Peyer's patch (tissue), 4 donors: ENCODE data around the gene SAMD1. TPM values are rescaled to one million over a fixed set of nuclear protein-coding genes. Genes with fewer than 3 reads are reported as not detected.

Source experiments
- DNase-seq, 3 donors: peaks; one replicate each; pipeline ENCODE4 v3.0.0-alpha.2; 2017 to 2019
- H3K27ac ChIP-seq, 4 donors: fragments of 200-600 bp; sonication (generic); one replicate each; pipeline ENCODE4 v1.5.1; 2016 to 2019
- H3K27me3 ChIP-seq, 2 donors: fragments of 200-600 bp; sonication (generic); one replicate each; pipeline ENCODE4 v1.5.1; 2019
- H3K36me3 ChIP-seq, 3 donors: fragments of 200-600 bp; sonication (generic); one replicate each; pipeline ENCODE4 v1.5.1; 2016 to 2019
- H3K4me1 ChIP-seq, 4 donors: fragments of 200-600 bp; sonication (generic); one replicate each; pipeline ENCODE4 v1.5.1; 2016 to 2019
- H3K4me3 ChIP-seq, 4 donors: fragments of 200-600 bp; sonication (generic); 1 replicate in 3 of 4; 2 replicates in 1 of 4; pipeline ENCODE4 v1.5.1; 2016 to 2019; ENCODE audit warnings: mild to moderate bottlenecking in 1 of 4
- H3K9me3 ChIP-seq, 4 donors: fragments of 200-600 bp; sonication (generic); one replicate each; pipeline ENCODE4 v1.5.1; 2016 to 2019; ENCODE audit warnings: mild to moderate bottlenecking in 1 of 4
- CTCF ChIP-seq, 6 experiments: fragments of 450-650 bp in 4 of 6; fragments of 200-600 bp in 2 of 6; sonication (generic) in 1 of 6; IDR thresholded peaks; one replicate each; pipeline ENCODE4 v1.5.1; 2017 to 2019; ENCODE audit warnings: antibody characterized with exemption in 6 of 6, mild to moderate bottlenecking in 3 of 6, moderate library complexity in 1 of 6
- POLR2A ChIP-seq, 2 donors: fragments of 450-650 bp; IDR thresholded peaks; one replicate each; pipeline ENCODE4 v1.5.1; 2017; ENCODE audit warnings: antibody characterized with exemption in 2 of 2, mild to moderate bottlenecking in 2 of 2, moderate library complexity in 2 of 2
- total RNA-seq, 4 donors: library from RNA; depleted of rRNA; stranded (reverse); fragments of >200 nt; gene quantifications; one replicate each; pipeline ENCODE4 v1.1.0, GENCODE V29; 2016

SAMD1 gene
- total RNA-seq, 4 donors from 2014 or later = 28.9 to 64.4 (median 33.9) TPM

- no peak overlapping the region for H3K4me3 ChIP-seq
- no peaks in the 10 kb centered on the region for H3K9me3 ChIP-seq
- TF ChIP-seq POLR2A (IDR thresholded peaks at IDR 0.05) (no peak), CTCF (IDR thresholded peaks at IDR 0.05) (no peak)
- no peak for DNase-seq
- no peak overlapping the region for H3K27ac ChIP-seq
- peaks cover 0 to 75% (median 0%) of the 10 kb centered on the region in 3 donors for H3K36me3 ChIP-seq
- no peaks in the 10 kb centered on the region for H3K4me1 ChIP-seq
- H3K27me3 ChIP-seq = no peaks in the 10 kb centered on the region
Measured at GRCh38 chr19:14101003-14101545, 10.5 kb upstream of the SAMD1 start.

GRCh38 chr19:14097532-14098151 lies 7.1 kb upstream of the SAMD1 start:
- DNase-seq = no peak
- Histone ChIP-seq H3K27ac (no peak overlapping the region), H3K36me3 (peaks cover 0 to 50% (median 0%) of the 10 kb centered on the region in 3 donors), H3K4me3 (no peak overlapping the region), H3K27me3 (no peaks in the 10 kb centered on the region), H3K9me3 (peaks cover 0 to 6% (median 0%) of the 10 kb centered on the region in 4 donors), H3K4me1 (no peaks in the 10 kb centered on the region)
- TF ChIP-seq CTCF (IDR thresholded peaks at IDR 0.05) (peak in 2 of 6 experiments; percentile 5 to 6), POLR2A (IDR thresholded peaks at IDR 0.05) (no peak)

- TF ChIP-seq POLR2A (IDR thresholded peaks at IDR 0.05) = no peak
- no peak for TF ChIP-seq CTCF (IDR thresholded peaks at IDR 0.05)
- no peaks in the 10 kb centered on the region for H3K27me3 ChIP-seq
- DNase-seq = no peak
- no peak overlapping the region for H3K27ac ChIP-seq
- H3K9me3 ChIP-seq = peaks cover 0 to 6% (median 0%) of the 10 kb centered on the region in 4 donors
- peaks cover 0 to 38% (median 0%) of the 10 kb centered on the region in 3 donors for H3K36me3 ChIP-seq
- H3K4me3 ChIP-seq = no peak overlapping the region
- H3K4me1 ChIP-seq = peaks cover 0 to 8% (median 5%) of the 10 kb centered on the region in 4 donors
Measured at GRCh38 chr19:14096272-14096992, 5.9 kb upstream of the SAMD1 start.

GRCh38 chr19:14094854-14095253 lies 4.3 kb upstream of the SAMD1 start:
- TF ChIP-seq POLR2A (IDR thresholded peaks at IDR 0.05) = no peak
- no peak for TF ChIP-seq CTCF (IDR thresholded peaks at IDR 0.05)
- H3K27ac ChIP-seq = no peak overlapping the region
- no peaks in the 10 kb centered on the region for H3K27me3 ChIP-seq
- no peak for DNase-seq
- peaks cover 0 to 6% (median 0%) of the 10 kb centered on the region in 4 donors for H3K9me3 ChIP-seq
- H3K4me3 ChIP-seq = no peak overlapping the region
- H3K4me1 ChIP-seq = peaks cover 0 to 8% (median 5%) of the 10 kb centered on the region in 4 donors
- H3K36me3 ChIP-seq = peaks cover 0 to 22% (median 0%) of the 10 kb centered on the region in 3 donors

- Histone ChIP-seq H3K36me3 (peaks cover 0 to 27% (median 0%) of the 10 kb centered on the region in 3 donors), H3K27ac (no peak overlapping the region), H3K27me3 (no peaks in the 10 kb centered on the region), H3K4me1 (peaks cover 0 to 12% (median 6%) of the 10 kb centered on the region in 4 donors), H3K9me3 (peaks cover 0 to 6% (median 0%) of the 10 kb centered on the region in 4 donors), H3K4me3 (no peak overlapping the region)
- TF ChIP-seq POLR2A (IDR thresholded peaks at IDR 0.05) (no peak), CTCF (IDR thresholded peaks at IDR 0.05) (no peak)
- no peak for DNase-seq
Measured at GRCh38 chr19:14093117-14093823, 2.7 kb upstream of the SAMD1 start.
